DOHH2 (cell line): Measurements from ENCODE around the gene STUM.

Experiments used
- EZH2phosphoT487 ChIP-seq: fragments of 200-600 bp; sonication (generic); IDR thresholded peaks from 2 replicates; pipeline ENCODE4 v1.6.1; 2017; ENCODE audit warnings: borderline replicate concordance, mild to moderate bottlenecking, antibody characterized with exemption, low read length, moderate library complexity, mixed read lengths
- TF ChIP-seq, protein P1 (sequence below): fragments of 200-600 bp; sonication (generic); IDR thresholded peaks from one replicate; pipeline ENCODE4 v1.5.1; 2014; ENCODE audit warnings: antibody characterized with exemption, mild to moderate bottlenecking, low read depth, low read length; ENCODE audit not compliant: poor library complexity, severe bottlenecking

DNA sequence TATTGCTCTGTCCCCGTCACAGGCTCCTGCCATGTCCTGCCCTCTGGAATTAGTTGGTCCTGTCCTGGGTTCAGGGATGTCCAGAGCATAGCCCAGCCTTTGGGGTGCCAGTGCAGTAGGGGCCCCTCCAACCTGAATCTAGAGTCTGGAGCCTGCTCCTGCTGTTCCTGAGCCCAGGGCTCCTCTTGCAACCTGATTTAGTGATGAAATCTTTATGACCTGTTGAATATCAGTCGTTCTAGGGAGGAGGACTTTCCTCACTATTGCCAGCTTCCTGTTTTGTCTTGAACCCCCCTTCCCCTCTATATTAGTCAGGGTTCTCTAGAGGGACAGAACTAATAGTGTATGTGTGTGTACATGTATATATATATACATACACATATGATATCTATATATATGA, 42.5 kb upstream of the STUM start:
- TF ChIP-seq, protein P1, sequence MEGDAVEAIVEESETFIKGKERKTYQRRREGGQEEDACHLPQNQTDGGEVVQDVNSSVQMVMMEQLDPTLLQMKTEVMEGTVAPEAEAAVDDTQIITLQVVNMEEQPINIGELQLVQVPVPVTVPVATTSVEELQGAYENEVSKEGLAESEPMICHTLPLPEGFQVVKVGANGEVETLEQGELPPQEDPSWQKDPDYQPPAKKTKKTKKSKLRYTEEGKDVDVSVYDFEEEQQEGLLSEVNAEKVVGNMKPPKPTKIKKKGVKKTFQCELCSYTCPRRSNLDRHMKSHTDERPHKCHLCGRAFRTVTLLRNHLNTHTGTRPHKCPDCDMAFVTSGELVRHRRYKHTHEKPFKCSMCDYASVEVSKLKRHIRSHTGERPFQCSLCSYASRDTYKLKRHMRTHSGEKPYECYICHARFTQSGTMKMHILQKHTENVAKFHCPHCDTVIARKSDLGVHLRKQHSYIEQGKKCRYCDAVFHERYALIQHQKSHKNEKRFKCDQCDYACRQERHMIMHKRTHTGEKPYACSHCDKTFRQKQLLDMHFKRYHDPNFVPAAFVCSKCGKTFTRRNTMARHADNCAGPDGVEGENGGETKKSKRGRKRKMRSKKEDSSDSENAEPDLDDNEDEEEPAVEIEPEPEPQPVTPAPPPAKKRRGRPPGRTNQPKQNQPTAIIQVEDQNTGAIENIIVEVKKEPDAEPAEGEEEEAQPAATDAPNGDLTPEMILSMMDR = no peak
- no peak for TF ChIP-seq EZH2phosphoT487
